ENCODE data around the gene WDR37.

DNA sequence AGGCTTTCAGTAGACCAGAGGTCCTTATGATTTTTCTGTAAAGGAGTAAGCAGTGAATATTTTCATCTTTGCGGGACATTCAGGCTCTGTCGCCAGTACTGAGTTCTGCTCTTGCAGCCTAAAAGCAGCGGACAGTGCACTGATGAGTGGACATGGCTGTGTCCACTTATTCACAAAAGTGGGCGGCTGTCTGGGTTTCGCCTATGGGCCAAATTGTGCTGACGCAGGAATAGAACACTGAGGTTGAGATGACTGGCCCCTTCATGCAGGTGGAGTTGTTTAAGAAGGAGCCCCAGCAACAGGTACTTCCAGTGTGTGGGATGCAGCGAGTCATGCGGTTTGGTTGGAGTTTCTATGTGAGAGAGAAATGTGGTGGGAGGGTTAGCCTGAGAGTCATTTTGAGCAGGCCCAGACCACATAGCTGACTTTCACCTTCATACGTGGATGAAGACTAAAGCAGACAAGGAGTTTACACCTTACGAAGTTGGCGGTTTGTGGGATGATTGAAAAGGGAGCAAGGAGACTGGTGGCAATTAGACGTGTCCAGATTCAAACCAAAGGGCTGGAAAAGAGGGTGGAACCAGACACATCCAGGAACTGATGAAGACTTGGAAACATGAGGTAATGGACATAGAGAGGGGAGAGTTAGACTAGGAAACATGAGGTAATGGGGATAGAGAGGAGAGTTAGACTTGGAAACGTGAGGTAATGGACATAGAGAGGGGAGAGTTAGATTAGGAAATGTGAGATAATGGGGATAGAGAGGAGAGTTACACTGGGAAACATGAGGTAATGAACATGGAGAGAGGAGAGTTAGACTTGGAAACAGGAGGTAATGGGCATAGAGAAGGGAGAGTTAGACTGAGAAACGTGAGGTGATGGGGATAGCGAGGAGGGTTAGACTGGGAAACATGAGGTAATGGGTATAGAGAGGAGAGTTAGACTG lies 38.2 kb downstream of the WDR37 start:
- TF ChIP-seq, protein P1, sequence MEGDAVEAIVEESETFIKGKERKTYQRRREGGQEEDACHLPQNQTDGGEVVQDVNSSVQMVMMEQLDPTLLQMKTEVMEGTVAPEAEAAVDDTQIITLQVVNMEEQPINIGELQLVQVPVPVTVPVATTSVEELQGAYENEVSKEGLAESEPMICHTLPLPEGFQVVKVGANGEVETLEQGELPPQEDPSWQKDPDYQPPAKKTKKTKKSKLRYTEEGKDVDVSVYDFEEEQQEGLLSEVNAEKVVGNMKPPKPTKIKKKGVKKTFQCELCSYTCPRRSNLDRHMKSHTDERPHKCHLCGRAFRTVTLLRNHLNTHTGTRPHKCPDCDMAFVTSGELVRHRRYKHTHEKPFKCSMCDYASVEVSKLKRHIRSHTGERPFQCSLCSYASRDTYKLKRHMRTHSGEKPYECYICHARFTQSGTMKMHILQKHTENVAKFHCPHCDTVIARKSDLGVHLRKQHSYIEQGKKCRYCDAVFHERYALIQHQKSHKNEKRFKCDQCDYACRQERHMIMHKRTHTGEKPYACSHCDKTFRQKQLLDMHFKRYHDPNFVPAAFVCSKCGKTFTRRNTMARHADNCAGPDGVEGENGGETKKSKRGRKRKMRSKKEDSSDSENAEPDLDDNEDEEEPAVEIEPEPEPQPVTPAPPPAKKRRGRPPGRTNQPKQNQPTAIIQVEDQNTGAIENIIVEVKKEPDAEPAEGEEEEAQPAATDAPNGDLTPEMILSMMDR (IDR thresholded peaks at IDR 0.05) = no peak
- TF ChIP-seq POLR2A (IDR thresholded peaks at IDR 0.05) = no peak
